Measurements from ENCODE around the gene MEGF6.

Gene MEGF6

GRCh38 chr1:3638027-3638426, 26.7 kb upstream of the MEGF6 start:
- TF ChIP-seq CTCF (IDR thresholded peaks at IDR 0.05) = no peak
- H3K27ac ChIP-seq = no peak overlapping the region

GRCh38 chr1:3636531-3636930, 25.2 kb upstream of the MEGF6 start:
- TF ChIP-seq ZFX (IDR thresholded peaks at IDR 0.05; ENCODE audit: borderline replicate concordance) = no peak
- no peak for TF ChIP-seq CTCF (IDR thresholded peaks at IDR 0.05)

GRCh38 chr1:3636080-3636479, 24.8 kb upstream of the MEGF6 start:
- no peak overlapping the region for H3K27ac ChIP-seq
- no peak for TF ChIP-seq CTCF (IDR thresholded peaks at IDR 0.05)
- TF ChIP-seq ZFX (IDR thresholded peaks at IDR 0.05; ENCODE audit: borderline replicate concordance) = no peak

More at GRCh38 chr1:3636531-3636930, 25.2 kb upstream of the MEGF6 start:
- H3K27ac ChIP-seq = no peak overlapping the region

GRCh38 chr1:3634059-3634800, 22.9 kb upstream of the MEGF6 start:
- no peak for TF ChIP-seq ZFX (IDR thresholded peaks at IDR 0.05; ENCODE audit: borderline replicate concordance)
- no peak for TF ChIP-seq CTCF (IDR thresholded peaks at IDR 0.05)
- no peak overlapping the region for H3K27ac ChIP-seq

GRCh38 chr1:3633344-3634058, 22.2 kb upstream of the MEGF6 start:
- no peak overlapping the region for H3K27ac ChIP-seq
- no peak for TF ChIP-seq CTCF (IDR thresholded peaks at IDR 0.05)
- TF ChIP-seq ZFX (IDR thresholded peaks at IDR 0.05; ENCODE audit: borderline replicate concordance) = no peak

- no peak overlapping the region for H3K27ac ChIP-seq
- TF ChIP-seq ZFX (IDR thresholded peaks at IDR 0.05; ENCODE audit: borderline replicate concordance) (no peak), CTCF (IDR thresholded peaks at IDR 0.05) (no peak)
Observed at GRCh38 chr1:3632716-3633343, 21.5 kb upstream of the MEGF6 start.

GRCh38 chr1:3632298-3632697, 21.0 kb upstream of the MEGF6 start:
- TF ChIP-seq CTCF (IDR thresholded peaks at IDR 0.05) (no peak), ZFX (IDR thresholded peaks at IDR 0.05; ENCODE audit: borderline replicate concordance) (no peak)

More at GRCh38 chr1:3632298-3632697, 21.0 kb upstream of the MEGF6 start:
- H3K27ac ChIP-seq = no peak overlapping the region
